ENCODE data around the gene AKR1D1.

AKR1D1 gene

DNA sequence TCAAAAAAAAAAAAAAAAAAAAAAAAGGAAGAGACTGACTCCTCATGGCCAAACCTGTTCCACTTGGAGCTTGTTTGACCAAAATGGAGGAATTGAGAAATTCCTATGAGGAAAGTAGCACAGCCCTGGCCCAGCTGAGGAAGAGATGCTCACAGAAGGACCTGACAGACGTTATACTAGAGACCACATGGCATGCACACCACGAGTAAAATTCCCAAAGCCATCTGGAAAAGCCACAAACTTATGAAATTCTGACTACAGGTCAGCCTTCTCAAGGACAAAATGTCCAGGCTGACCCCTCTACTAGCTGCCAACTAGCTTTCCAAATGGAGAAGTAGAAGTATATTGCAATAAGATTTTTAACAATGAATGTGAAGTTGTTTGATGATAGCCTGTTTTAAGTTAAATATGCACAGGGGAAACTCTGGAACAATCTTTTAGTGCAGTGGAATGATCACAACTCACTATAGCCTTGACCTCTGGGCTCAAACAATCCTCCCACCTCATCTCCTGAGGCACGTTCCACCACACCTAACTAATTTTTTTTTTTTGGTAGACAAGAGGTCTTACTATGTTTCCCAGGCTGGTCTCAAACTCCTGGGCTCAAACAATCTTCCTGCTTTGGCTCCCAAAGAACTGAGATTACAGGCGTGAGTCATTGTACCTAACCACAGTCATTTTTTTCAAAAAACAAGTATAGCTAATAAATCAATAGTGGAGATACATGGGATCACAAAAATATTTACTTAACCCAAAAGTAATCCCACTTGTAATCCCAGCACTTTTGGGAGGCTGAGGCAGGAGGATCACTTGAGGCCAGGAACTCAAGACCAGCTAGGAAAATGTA is 75.7 kb downstream of the AKR1D1 start:
- Histone ChIP-seq H3K4me1 (ENCODE audit: control insufficient read depth, low read depth, low read length) (no peaks in the 10 kb centered on the region), H3K79me2 (ENCODE audit: control insufficient read depth, insufficient read depth, low read length) (no peaks in the 10 kb centered on the region), H3K27me3 (ENCODE audit: insufficient read depth, low read length, poor library complexity) (no peaks in the 10 kb centered on the region), H2BK120ac (ENCODE audit: low read depth, low read length) (no peak overlapping the region), H3K4ac (ENCODE audit: low read depth, low read length) (no peak overlapping the region), H3K4me2 (ENCODE audit: low read length) (no peak overlapping the region), H4K5ac (ENCODE audit: low read length) (no peak overlapping the region), H2BK5ac (ENCODE audit: low read length) (no peak overlapping the region), H3K4me3 (ENCODE audit: low read length) (no peak overlapping the region), H3K9ac (ENCODE audit: low read length) (no peak overlapping the region), H3K18ac (ENCODE audit: low read length) (no peak overlapping the region), H2AK5ac (ENCODE audit: low read length) (no peak overlapping the region), H3K56ac (ENCODE audit: low read length) (no peak overlapping the region), H3K27ac (ENCODE audit: low read depth, low read length) (no peak overlapping the region), H2BK15ac (replicated peaks; ENCODE audit: low read depth) (no peak overlapping the region), H4K8ac (ENCODE audit: low read depth, low read length) (no peak overlapping the region), H3K79me1 (ENCODE audit: low read length) (no peaks in the 10 kb centered on the region), H3K23ac (ENCODE audit: low read length) (no peak overlapping the region), H3K36me3 (ENCODE audit: control insufficient read depth, insufficient read depth, low read length) (no peaks in the 10 kb centered on the region)
- no peak for DNase-seq
- no CpG with 5 or more reads among the region's 4 CpGs for WGBS (ENCODE audit: extremely low coverage, insufficient coverage, low lambda C conversion rate)

DNA sequence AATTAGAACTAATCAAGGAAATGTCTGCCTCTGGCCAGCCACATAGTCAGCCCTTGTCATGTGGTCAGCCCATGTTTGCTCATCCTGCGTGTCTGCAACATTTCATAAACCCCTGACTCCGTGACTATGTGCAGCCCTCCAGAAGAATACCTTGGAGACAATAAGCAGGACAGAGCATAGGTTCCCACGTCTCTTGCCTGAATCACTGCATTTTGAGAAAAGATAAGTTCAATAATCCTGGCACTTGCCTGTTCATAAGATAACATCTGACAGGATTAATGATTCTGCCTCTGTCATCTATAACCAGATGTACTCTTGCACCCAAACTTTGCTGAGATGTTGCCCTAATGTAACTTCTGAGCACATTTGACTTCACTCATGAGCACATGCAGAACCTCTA is 78.4 kb downstream of the AKR1D1 start:
- no peak overlapping the region for H2BK5ac ChIP-seq (ENCODE audit: low read length)
- no peak overlapping the region for H3K27ac ChIP-seq (ENCODE audit: low read depth, low read length)
- no peak overlapping the region for H3K4me2 ChIP-seq (ENCODE audit: low read length)
- no peaks in the 10 kb centered on the region for H3K27me3 ChIP-seq (ENCODE audit: insufficient read depth, low read length, poor library complexity)
- no peak overlapping the region for H3K23ac ChIP-seq (ENCODE audit: low read length)
- no peaks in the 10 kb centered on the region for H3K36me3 ChIP-seq (ENCODE audit: control insufficient read depth, insufficient read depth, low read length)
- H2BK120ac ChIP-seq (ENCODE audit: low read depth, low read length): no peak overlapping the region
- no peak overlapping the region for H2BK15ac ChIP-seq (replicated peaks; ENCODE audit: low read depth)
- H3K18ac ChIP-seq (ENCODE audit: low read length): no peak overlapping the region
- DNase-seq: no peak
- H3K4ac ChIP-seq (ENCODE audit: low read depth, low read length): no peak overlapping the region
- no peak overlapping the region for H4K8ac ChIP-seq (ENCODE audit: low read depth, low read length)
- H3K9ac ChIP-seq (ENCODE audit: low read length): no peak overlapping the region
- H3K4me1 ChIP-seq (ENCODE audit: control insufficient read depth, low read depth, low read length): no peaks in the 10 kb centered on the region
- H3K79me2 ChIP-seq (ENCODE audit: control insufficient read depth, insufficient read depth, low read length): no peaks in the 10 kb centered on the region
- H2AK5ac ChIP-seq (ENCODE audit: low read length): no peak overlapping the region
- WGBS (ENCODE audit: extremely low coverage, insufficient coverage, low lambda C conversion rate): no CpG with 5 or more reads among the region's 3 CpGs
- H3K4me3 ChIP-seq (ENCODE audit: low read length): no peak overlapping the region
- no peak overlapping the region for H3K56ac ChIP-seq (ENCODE audit: low read length)
- no peak overlapping the region for H4K5ac ChIP-seq (ENCODE audit: low read length)
- no peaks in the 10 kb centered on the region for H3K79me1 ChIP-seq (ENCODE audit: low read length)

DNA sequence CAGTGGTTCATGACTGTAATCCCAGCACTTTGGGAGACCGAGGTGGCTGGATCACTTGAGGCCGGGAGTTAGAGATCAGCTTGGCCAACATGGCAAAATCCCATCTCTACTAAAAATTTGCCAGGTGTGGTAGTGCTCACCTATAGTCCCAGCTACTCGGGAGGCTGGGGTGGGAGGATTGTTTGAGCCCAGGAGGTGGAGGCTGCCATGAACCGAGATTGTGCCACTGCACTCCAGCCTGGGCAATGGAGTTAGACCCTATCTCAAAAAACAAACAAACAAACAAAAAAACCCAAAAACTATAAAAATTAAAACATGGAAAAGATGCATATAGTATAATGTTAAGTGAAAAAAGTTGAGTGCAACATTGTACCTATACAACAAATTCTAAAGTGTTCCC is 81.4 kb downstream of the AKR1D1 start:
- no peak for DNase-seq
- no peak overlapping the region for H2BK120ac ChIP-seq (ENCODE audit: low read depth, low read length)
- no CpG with 5 or more reads among the region's 4 CpGs for WGBS (ENCODE audit: extremely low coverage, insufficient coverage, low lambda C conversion rate)
- H3K27ac ChIP-seq (ENCODE audit: low read depth, low read length): no peak overlapping the region
- H3K4me2 ChIP-seq (ENCODE audit: low read length): no peak overlapping the region
- H3K4ac ChIP-seq (ENCODE audit: low read depth, low read length): no peak overlapping the region
- no peaks in the 10 kb centered on the region for H3K27me3 ChIP-seq (ENCODE audit: insufficient read depth, low read length, poor library complexity)
- no peak overlapping the region for H4K8ac ChIP-seq (ENCODE audit: low read depth, low read length)
- no peak overlapping the region for H3K18ac ChIP-seq (ENCODE audit: low read length)
- no peak overlapping the region for H3K23ac ChIP-seq (ENCODE audit: low read length)
- no peak overlapping the region for H3K9ac ChIP-seq (ENCODE audit: low read length)
- H4K5ac ChIP-seq (ENCODE audit: low read length): no peak overlapping the region
- no peak overlapping the region for H3K56ac ChIP-seq (ENCODE audit: low read length)
- no peaks in the 10 kb centered on the region for H3K4me1 ChIP-seq (ENCODE audit: control insufficient read depth, low read depth, low read length)
- no peaks in the 10 kb centered on the region for H3K79me1 ChIP-seq (ENCODE audit: low read length)
- no peak overlapping the region for H2BK15ac ChIP-seq (replicated peaks; ENCODE audit: low read depth)
- no peak overlapping the region for H2BK5ac ChIP-seq (ENCODE audit: low read length)
- no peak overlapping the region for H2AK5ac ChIP-seq (ENCODE audit: low read length)
- no peaks in the 10 kb centered on the region for H3K36me3 ChIP-seq (ENCODE audit: control insufficient read depth, insufficient read depth, low read length)
- no peaks in the 10 kb centered on the region for H3K79me2 ChIP-seq (ENCODE audit: control insufficient read depth, insufficient read depth, low read length)
- no peak overlapping the region for H3K4me3 ChIP-seq (ENCODE audit: low read length)

GRCh38 chr7:138158739-138159528 is 82.7 kb downstream of the AKR1D1 start:
- Histone ChIP-seq H3K79me2 (ENCODE audit: control insufficient read depth, insufficient read depth, low read length) (no peaks in the 10 kb centered on the region), H3K9ac (ENCODE audit: low read length) (no peak overlapping the region), H3K79me1 (ENCODE audit: low read length) (no peaks in the 10 kb centered on the region), H3K18ac (ENCODE audit: low read length) (no peak overlapping the region), H2BK5ac (ENCODE audit: low read length) (no peak overlapping the region), H2BK15ac (replicated peaks; ENCODE audit: low read depth) (peak overlapping the region; percentile 57), H3K23ac (ENCODE audit: low read length) (no peak overlapping the region), H3K27ac (ENCODE audit: low read depth, low read length) (no peak overlapping the region), H3K4me3 (ENCODE audit: low read length) (no peak overlapping the region), H3K4me2 (ENCODE audit: low read length) (no peak overlapping the region), H3K4me1 (ENCODE audit: control insufficient read depth, low read depth, low read length) (no peaks in the 10 kb centered on the region), H3K27me3 (ENCODE audit: insufficient read depth, low read length, poor library complexity) (no peaks in the 10 kb centered on the region), H4K5ac (ENCODE audit: low read length) (no peak overlapping the region), H3K4ac (ENCODE audit: low read depth, low read length) (peak overlapping the region; percentile 81), H2BK120ac (ENCODE audit: low read depth, low read length) (no peak overlapping the region), H3K36me3 (ENCODE audit: control insufficient read depth, insufficient read depth, low read length) (no peaks in the 10 kb centered on the region), H3K56ac (ENCODE audit: low read length) (no peak overlapping the region), H2AK5ac (ENCODE audit: low read length) (no peak overlapping the region), H4K8ac (ENCODE audit: low read depth, low read length) (no peak overlapping the region)
- no peak for DNase-seq
- no CpG with 5 or more reads among the region's 6 CpGs for WGBS (ENCODE audit: extremely low coverage, insufficient coverage, low lambda C conversion rate)

DNA sequence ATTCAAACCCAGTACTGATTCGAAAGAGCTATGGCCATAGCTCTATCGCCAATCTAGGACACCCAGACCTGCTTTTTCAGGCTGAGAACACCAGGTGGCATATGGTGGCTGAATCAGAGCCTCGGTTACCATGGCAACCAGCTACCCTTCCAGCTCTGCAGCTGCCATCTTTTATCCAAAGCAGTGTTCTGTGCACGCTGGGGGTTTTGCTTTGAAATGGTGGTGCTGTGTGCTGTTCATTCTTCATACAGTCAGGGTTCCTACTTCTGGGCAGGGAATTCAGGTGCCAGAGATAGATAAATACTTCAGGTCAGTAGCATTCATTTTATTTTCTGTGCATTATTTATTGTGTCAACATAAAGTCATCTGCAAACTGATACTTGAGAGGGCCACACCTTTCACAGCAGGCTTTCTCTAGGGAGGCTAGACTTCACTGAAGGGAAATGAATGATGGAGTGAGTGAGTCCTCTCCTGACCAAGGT is 85.4 kb downstream of the AKR1D1 start:
- H3K79me2 ChIP-seq (ENCODE audit: control insufficient read depth, insufficient read depth, low read length): no peaks in the 10 kb centered on the region
- H2BK5ac ChIP-seq (ENCODE audit: low read length): no peak overlapping the region
- no peak overlapping the region for H3K4ac ChIP-seq (ENCODE audit: low read depth, low read length)
- H3K27ac ChIP-seq (ENCODE audit: low read depth, low read length): no peak overlapping the region
- WGBS (ENCODE audit: extremely low coverage, insufficient coverage, low lambda C conversion rate): no CpG with 5 or more reads among the region's 4 CpGs
- H3K27me3 ChIP-seq (ENCODE audit: insufficient read depth, low read length, poor library complexity): no peaks in the 10 kb centered on the region
- H2BK120ac ChIP-seq (ENCODE audit: low read depth, low read length): no peak overlapping the region
- no peak overlapping the region for H3K23ac ChIP-seq (ENCODE audit: low read length)
- H2BK15ac ChIP-seq (replicated peaks; ENCODE audit: low read depth): peak overlapping the region; percentile 8
- no peak overlapping the region for H2AK5ac ChIP-seq (ENCODE audit: low read length)
- no peaks in the 10 kb centered on the region for H3K4me1 ChIP-seq (ENCODE audit: control insufficient read depth, low read depth, low read length)
- H3K79me1 ChIP-seq (ENCODE audit: low read length): no peaks in the 10 kb centered on the region
- no peak overlapping the region for H4K5ac ChIP-seq (ENCODE audit: low read length)
- no peak overlapping the region for H3K56ac ChIP-seq (ENCODE audit: low read length)
- no peak overlapping the region for H3K4me3 ChIP-seq (ENCODE audit: low read length)
- no peak overlapping the region for H4K8ac ChIP-seq (ENCODE audit: low read depth, low read length)
- H3K36me3 ChIP-seq (ENCODE audit: control insufficient read depth, insufficient read depth, low read length): no peaks in the 10 kb centered on the region
- peak; percentile 98 for DNase-seq
- no peak overlapping the region for H3K9ac ChIP-seq (ENCODE audit: low read length)
- no peak overlapping the region for H3K4me2 ChIP-seq (ENCODE audit: low read length)
- no peak overlapping the region for H3K18ac ChIP-seq (ENCODE audit: low read length)

Data from mesendoderm (in vitro differentiated cells).